Nephron progenitor cell (in vitro differentiated cells): ENCODE data around the gene PC.

ENCODE experiments used
- DNase-seq: peaks from one replicate; pipeline ENCODE4 v3.0.0; 2021
- H3K27ac Mint-ChIP-seq: 2 replicates; pipeline ENCODE4 v1.8.0; 2021; ENCODE audit warnings: mild to moderate bottlenecking, moderate library complexity, mixed read lengths
- H3K27me3 Mint-ChIP-seq: 2 replicates; pipeline ENCODE4 v1.8.0; 2021; ENCODE audit warnings: mild to moderate bottlenecking, low read depth, mixed read lengths; ENCODE audit not compliant: poor library complexity
- H3K36me3 Mint-ChIP-seq: 2 replicates; pipeline ENCODE4 v1.8.0; 2021; ENCODE audit warnings: low read depth, mixed read lengths
- H3K4me1 Mint-ChIP-seq: 2 replicates; pipeline ENCODE4 v1.8.0; 2021; ENCODE audit warnings: mixed read lengths
- H3K4me3 Mint-ChIP-seq: 2 replicates; pipeline ENCODE4 v1.8.0; 2021; ENCODE audit warnings: mild to moderate bottlenecking, moderate library complexity, mixed read lengths
- H3K9me3 Mint-ChIP-seq: 2 replicates; pipeline ENCODE4 v1.8.0; 2021; ENCODE audit warnings: mild to moderate bottlenecking, moderate library complexity, mixed read lengths
- CTCF ChIP-seq: fragments of 200-600 bp; sonication (generic); IDR thresholded peaks from 2 replicates; pipeline ENCODE4 v1.5.0; 2021; ENCODE audit warnings: antibody characterized with exemption

PC gene

DNA sequence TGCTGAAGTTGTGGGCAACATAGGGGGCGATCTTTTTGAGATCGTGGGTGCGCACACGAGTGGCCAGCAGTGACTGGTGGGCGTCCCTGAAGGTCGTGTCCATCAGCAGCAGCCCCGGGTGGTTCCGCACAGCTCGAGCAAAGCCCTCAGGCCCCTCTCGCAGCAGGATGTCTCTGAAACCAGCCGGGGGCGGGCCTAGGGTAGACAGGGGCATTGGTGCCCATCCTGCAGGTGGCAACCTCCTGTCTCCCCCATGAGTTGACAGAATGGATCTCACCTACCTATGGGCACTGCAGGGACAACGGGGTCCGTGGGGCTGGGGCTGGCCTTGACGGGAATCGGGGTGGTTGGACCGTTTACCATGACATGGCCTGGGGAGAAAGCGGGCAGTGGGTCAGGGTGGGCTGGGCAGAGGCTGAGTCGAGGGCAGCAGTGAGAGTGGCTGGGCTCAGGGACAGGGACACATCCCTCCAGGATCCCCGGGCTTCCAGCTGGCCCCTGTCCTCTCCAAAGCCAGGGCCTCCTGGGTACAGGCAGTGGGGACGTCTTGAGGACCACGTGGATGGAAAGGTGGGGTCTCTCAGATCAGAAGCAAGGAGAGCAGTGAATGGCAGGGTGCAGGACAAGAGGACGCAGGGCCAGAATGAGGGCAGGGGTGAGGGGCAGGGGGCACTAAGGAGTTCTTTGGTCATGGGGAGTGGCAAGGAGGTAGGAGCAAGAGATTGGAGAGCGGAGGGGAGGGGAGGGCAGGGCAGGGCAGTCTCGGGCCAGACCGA is 105.5 kb downstream of the PC start:
- TF ChIP-seq CTCF, result no peak
- no peak overlapping the region for H3K4me3 Mint-ChIP-seq
- no peaks in the 10 kb centered on the region for H3K9me3 Mint-ChIP-seq
- peaks cover 15% of the 10 kb centered on the region for H3K4me1 Mint-ChIP-seq
- H3K27me3 Mint-ChIP-seq, result no peaks in the 10 kb centered on the region
- DNase-seq, result no peak
- no peak overlapping the region for H3K27ac Mint-ChIP-seq
- H3K36me3 Mint-ChIP-seq, result no peaks in the 10 kb centered on the region

DNA sequence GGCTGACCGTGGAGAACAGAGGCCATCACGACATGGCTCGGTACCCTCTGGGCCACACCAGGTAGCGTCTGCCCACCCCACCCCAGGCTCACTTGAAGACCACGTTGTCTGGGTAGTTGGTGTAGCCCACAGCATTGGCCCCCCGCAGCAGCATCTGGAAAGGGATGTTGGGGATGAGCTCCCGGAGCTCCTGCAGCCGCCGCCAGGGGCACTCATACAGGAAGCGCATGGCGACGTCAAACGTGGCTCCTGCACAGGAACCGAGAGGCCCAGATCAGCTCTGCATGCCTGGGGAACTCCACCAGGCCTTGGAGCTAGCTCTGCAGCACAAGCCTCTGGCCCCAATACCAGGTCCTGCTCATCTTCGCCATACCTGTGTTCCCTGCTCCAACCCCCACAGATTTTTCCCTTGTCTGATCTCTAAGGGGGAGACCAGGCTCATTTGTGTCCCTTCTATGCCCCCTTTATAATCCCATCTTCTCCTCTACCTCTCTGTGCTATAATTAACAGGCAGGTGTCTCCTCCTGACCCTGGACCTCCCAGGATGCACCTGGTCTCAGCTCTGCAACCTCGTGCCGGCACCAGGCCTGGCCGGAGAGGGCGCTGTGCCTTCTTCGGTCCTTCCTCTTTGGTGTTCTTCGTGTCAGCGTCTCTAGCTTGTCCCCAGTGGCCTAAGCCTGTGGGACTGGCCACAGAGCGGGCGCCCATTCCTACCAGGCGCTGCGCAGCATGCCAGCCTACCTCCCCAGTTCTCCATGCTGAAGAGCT is 106.3 kb downstream of the PC start:
- H3K36me3 Mint-ChIP-seq, result no peaks in the 10 kb centered on the region
- no peaks in the 10 kb centered on the region for H3K27me3 Mint-ChIP-seq
- no peak overlapping the region for H3K27ac Mint-ChIP-seq
- no peak for DNase-seq
- TF ChIP-seq CTCF, result no peak
- H3K4me3 Mint-ChIP-seq, result no peak overlapping the region
- H3K9me3 Mint-ChIP-seq, result no peaks in the 10 kb centered on the region
- peaks cover 15% of the 10 kb centered on the region for H3K4me1 Mint-ChIP-seq

DNA sequence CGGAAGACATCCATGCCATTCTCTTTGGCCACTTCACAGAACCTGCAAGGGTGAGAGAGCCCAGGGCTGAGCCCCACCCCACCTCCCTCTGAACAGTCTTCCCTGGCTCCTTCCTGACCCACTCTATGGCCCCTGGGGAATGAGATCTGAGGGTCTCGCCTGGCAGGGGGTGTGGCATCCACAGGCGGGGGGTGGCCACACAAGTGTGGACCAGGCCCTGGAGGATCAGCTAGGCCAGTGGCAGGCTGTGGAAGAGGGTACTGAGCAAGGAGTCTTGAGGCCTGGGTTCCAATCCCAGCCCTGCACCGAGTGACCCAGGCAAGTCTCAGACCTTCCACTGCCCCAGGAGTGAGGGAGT is 107.0 kb downstream of the PC start:
- TF ChIP-seq CTCF, result no peak
- H3K27ac Mint-ChIP-seq, result no peak overlapping the region
- no peak for DNase-seq

DNA sequence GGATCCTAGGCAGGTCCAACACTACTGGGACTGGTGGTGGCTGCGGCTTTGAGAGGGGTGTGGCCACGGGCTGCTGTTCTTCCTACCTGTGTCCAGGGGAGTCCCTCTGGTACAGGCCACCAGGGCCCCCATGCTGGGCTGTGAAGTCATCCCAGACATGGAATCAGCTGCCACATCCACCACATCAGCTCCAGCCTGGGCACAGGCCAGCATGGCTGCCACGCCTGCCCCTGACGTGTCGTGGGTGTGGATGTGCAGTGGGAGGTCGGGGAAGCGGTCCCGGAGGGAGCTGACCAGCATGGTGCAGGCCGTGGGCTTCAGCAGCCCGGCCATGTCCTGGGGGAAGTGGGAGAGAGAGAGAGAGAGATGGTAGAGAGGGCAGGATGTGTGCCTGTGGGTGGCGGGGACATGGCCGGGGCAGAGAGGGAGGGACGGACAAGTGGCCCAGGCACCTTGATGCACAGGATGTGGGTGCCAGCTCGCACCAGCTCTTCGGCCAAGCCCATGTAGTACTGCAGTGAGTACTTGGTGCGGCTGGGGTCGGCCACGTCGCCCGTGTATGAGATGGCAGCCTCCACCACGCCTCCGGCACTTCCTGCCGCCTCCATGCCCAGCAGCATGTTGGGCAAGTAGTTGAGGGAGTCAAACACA is 107.5 kb downstream of the PC start:
- Mint-ChIP-seq H3K27me3 (no peaks in the 10 kb centered on the region), H3K9me3 (no peaks in the 10 kb centered on the region), H3K4me3 (no peak overlapping the region), H3K4me1 (peaks cover 13% of the 10 kb centered on the region), H3K27ac (no peak overlapping the region), H3K36me3 (no peaks in the 10 kb centered on the region)
- TF ChIP-seq CTCF, result no peak
- DNase-seq, result no peak

More for the DNA sequence above, 107.0 kb downstream of the PC start:
- Mint-ChIP-seq H3K4me1 (peaks cover 15% of the 10 kb centered on the region), H3K9me3 (no peaks in the 10 kb centered on the region), H3K36me3 (no peaks in the 10 kb centered on the region), H3K27me3 (no peaks in the 10 kb centered on the region), H3K4me3 (no peak overlapping the region)

DNA sequence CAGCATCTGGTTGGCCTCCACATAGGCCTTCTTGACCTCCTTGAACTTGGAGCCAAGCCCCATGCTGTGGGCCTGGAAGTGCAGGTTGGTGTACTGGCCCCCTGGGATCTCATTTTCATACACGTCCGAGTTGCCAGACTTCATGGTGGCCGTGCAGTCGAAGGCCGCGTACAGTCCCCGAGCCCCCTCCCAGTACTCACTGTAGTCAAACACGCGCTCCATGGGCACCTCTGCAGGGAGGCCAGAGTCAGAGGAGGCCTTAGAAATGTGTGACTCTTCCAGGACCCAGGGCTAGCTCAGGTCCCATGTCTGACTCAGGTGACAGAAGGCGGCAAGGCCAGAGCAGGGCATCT is 108.0 kb downstream of the PC start:
- Mint-ChIP-seq H3K4me3 (no peak overlapping the region), H3K27ac (no peak overlapping the region), H3K27me3 (no peaks in the 10 kb centered on the region), H3K36me3 (peaks cover 3% of the 10 kb centered on the region), H3K9me3 (no peaks in the 10 kb centered on the region), H3K4me1 (peaks cover 10% of the 10 kb centered on the region)
- no peak for DNase-seq
- TF ChIP-seq CTCF, result no peak
